Measurements from ENCODE around the gene SLC8A1. TPM values are rescaled to one million over a fixed set of nuclear protein-coding genes. Genes with fewer than 3 reads are reported as not detected.

The SLC8A1 gene
- total RNA-seq, 1 experiment from 2014 or later, result 1.7 TPM

DNA sequence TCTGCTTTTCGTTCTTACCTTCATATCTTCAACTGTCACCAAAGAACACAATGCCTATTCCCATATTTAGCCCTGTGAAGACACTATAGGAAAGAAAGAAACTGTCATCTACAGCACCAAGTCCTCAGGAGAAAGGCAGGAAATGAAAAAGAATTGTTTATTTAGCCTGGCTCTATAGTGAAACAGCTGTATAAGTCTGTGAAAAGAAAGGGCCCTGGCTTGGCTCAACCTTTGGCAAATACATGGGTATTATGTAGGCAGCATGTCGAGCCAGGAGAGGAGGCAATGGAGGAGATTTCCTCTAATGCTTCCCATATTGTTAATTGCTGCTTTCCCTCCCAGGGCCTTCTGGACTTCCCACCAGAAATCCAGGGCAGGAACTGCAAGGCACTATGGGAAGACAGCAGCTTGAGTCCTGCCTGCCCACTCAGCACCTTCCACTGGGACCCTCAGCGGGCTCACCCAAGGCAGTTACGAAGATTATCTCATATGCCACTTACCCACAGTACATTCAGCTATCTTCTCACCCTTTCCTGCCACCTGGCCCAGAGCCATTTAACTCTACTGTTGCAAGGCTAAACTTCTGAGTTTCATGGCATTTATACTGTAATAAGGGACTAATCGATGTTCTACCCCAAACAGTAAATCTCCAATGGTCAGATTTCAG, 30.1 kb downstream of the SLC8A1 start:
- Mint-ChIP-seq H3K27me3 (ENCODE audit: low read depth) (no peaks in the 10 kb centered on the region; the same call in 1 of the 2 replicates), H3K9me3 (no peaks in the 10 kb centered on the region), H3K36me3 (ENCODE audit: insufficient read depth in 1 of 3, low read depth in 3 of 3) (no peaks in the 10 kb centered on the region), H3K4me1 (no peaks in the 10 kb centered on the region), H3K27ac (no peak overlapping the region), H3K4me3 (no peak overlapping the region)
- no peak overlapping the region for H3K23ac ChIP-seq (ENCODE audit: insufficient read length, low read depth, low read length)
- no peaks in the 10 kb centered on the region for H3K79me2 ChIP-seq (ENCODE audit: insufficient read depth, low read length)
- H2BK15ac ChIP-seq (ENCODE audit: low read depth, low read length), result no peak overlapping the region
- no peak overlapping the region for H3K18ac ChIP-seq (ENCODE audit: insufficient read length, low read depth, low read length)
- H3K9me3 ChIP-seq (ENCODE audit: control insufficient read depth, low read depth, low read length), result no peaks in the 10 kb centered on the region
- no peak overlapping the region for H4K91ac ChIP-seq (ENCODE audit: insufficient read length, low read depth, low read length)
- H2AK5ac ChIP-seq (ENCODE audit: insufficient read length, low read length), result no peak overlapping the region
- no peaks in the 10 kb centered on the region for H3K23me2 ChIP-seq (ENCODE audit: insufficient read length, low read depth, low read length, poor library complexity, severe bottlenecking)
- no peak overlapping the region for H2BK120ac ChIP-seq (ENCODE audit: low read depth, low read length, poor library complexity, severe bottlenecking)
- H4K20me1 ChIP-seq (ENCODE audit: control insufficient read depth, insufficient read depth, insufficient read length), result no peaks in the 10 kb centered on the region
- no peak overlapping the region for H3T11ph ChIP-seq (ENCODE audit: low read length)
- H4K8ac ChIP-seq (replicated peaks; ENCODE audit: insufficient read length, low read depth, low read length), result no peak overlapping the region
- H3K4ac ChIP-seq (ENCODE audit: low read depth, low read length), result no peak overlapping the region
- no peak overlapping the region for H2BK12ac ChIP-seq (ENCODE audit: insufficient read length, low read depth, low read length)
- H4K5ac ChIP-seq (ENCODE audit: insufficient read length, low read depth, low read length), result no peak overlapping the region
- no peak overlapping the region for H2AFZ ChIP-seq (ENCODE audit: low read length)
- H3K9ac ChIP-seq (ENCODE audit: extremely low read depth, insufficient read length, low read length), result no peak overlapping the region
- no peaks in the 10 kb centered on the region for H3K79me1 ChIP-seq (ENCODE audit: insufficient read depth, low read depth, low read length, poor library complexity, severe bottlenecking)
- H3K56ac ChIP-seq (ENCODE audit: insufficient read length, low read depth, low read length), result no peak overlapping the region
- no peaks in the 10 kb centered on the region for H3K27me3 ChIP-seq (ENCODE audit: insufficient read depth, low read length)
- H3K14ac ChIP-seq (ENCODE audit: insufficient read depth, low read length), result no peak overlapping the region; the same call in 1 of the 2 replicates
- no peak overlapping the region for H2BK20ac ChIP-seq (ENCODE audit: low read depth, low read length, poor library complexity, severe bottlenecking)
- H3K27ac ChIP-seq (ENCODE audit: insufficient read length, low read depth, low read length), result no peak overlapping the region
- no peak overlapping the region for H3K4me2 ChIP-seq (ENCODE audit: insufficient read depth, insufficient read length, low read length)
- no peak overlapping the region for H2BK5ac ChIP-seq (ENCODE audit: insufficient read length, low read length)
- H3K4me1 ChIP-seq (ENCODE audit: insufficient read depth, low read length), result no peaks in the 10 kb centered on the region
- no CpG with 5 or more reads among the region's 5 CpGs for WGBS (ENCODE audit: extremely low coverage, insufficient read length, low lambda C conversion rate)
- no peak for DNase-seq
- TF ChIP-seq, protein P1, sequence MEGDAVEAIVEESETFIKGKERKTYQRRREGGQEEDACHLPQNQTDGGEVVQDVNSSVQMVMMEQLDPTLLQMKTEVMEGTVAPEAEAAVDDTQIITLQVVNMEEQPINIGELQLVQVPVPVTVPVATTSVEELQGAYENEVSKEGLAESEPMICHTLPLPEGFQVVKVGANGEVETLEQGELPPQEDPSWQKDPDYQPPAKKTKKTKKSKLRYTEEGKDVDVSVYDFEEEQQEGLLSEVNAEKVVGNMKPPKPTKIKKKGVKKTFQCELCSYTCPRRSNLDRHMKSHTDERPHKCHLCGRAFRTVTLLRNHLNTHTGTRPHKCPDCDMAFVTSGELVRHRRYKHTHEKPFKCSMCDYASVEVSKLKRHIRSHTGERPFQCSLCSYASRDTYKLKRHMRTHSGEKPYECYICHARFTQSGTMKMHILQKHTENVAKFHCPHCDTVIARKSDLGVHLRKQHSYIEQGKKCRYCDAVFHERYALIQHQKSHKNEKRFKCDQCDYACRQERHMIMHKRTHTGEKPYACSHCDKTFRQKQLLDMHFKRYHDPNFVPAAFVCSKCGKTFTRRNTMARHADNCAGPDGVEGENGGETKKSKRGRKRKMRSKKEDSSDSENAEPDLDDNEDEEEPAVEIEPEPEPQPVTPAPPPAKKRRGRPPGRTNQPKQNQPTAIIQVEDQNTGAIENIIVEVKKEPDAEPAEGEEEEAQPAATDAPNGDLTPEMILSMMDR (conservative IDR thresholded peaks at IDR 0.05), result no peak

Measured in H9 (cell line).